Liver (tissue), 9 donors: Measurements from ENCODE around the gene HSPBAP1. TPM values are rescaled to one million over a fixed set of nuclear protein-coding genes. Genes with fewer than 3 reads are reported as not detected.

Source experiments
- DNase-seq: peaks from one replicate; pipeline ENCODE4 v3.0.0-alpha.2; 2017; ENCODE audit warnings: low spot score
- H3K27ac ChIP-seq, 2 donors: one replicate each; pipeline ENCODE4 v1.7.0; 2013; ENCODE audit warnings: inconsistent platforms in 2 of 2, low read length in 2 of 2, control low read depth in 1 of 2, low read depth in 1 of 2, mild to moderate bottlenecking in 1 of 2
- H3K27me3 ChIP-seq, 4 donors: one replicate each; pipeline versions ENCODE4 v1.6.1 to v1.7.0; 2013; ENCODE audit warnings: low read length in 3 of 4, inconsistent platforms in 1 of 4, mild to moderate bottlenecking in 1 of 4, moderate library complexity in 1 of 4; ENCODE audit not compliant: control insufficient read depth in 4 of 4, insufficient read depth in 4 of 4
- H3K36me3 ChIP-seq, 4 donors: one replicate each; pipeline versions ENCODE4 v1.6.1 to v1.7.0; 2013; ENCODE audit warnings: low read length in 3 of 4, mild to moderate bottlenecking in 3 of 4, low read depth in 1 of 4, moderate library complexity in 1 of 4; ENCODE audit not compliant: control insufficient read depth in 4 of 4, insufficient read depth in 3 of 4
- H3K4me1 ChIP-seq, 4 donors: one replicate each; pipeline versions ENCODE4 v1.6.1 to v1.7.0; 2013; ENCODE audit warnings: low read length in 3 of 4, mild to moderate bottlenecking in 3 of 4, moderate library complexity in 1 of 4; ENCODE audit not compliant: control insufficient read depth in 4 of 4, insufficient read depth in 4 of 4
- H3K4me3 ChIP-seq, 3 donors: one replicate each; pipeline versions ENCODE4 v1.6.1 to v1.7.0; 2013; ENCODE audit warnings: low read length in 3 of 3, control low read depth in 1 of 3, low read depth in 1 of 3, mild to moderate bottlenecking in 1 of 3
- H3K9ac ChIP-seq, 2 donors: one replicate each; pipeline ENCODE4 v1.7.0; 2013; ENCODE audit warnings: low read length in 2 of 2, mild to moderate bottlenecking in 2 of 2, moderate library complexity in 2 of 2, control low read depth in 1 of 2, low read depth in 1 of 2
- H3K9me3 ChIP-seq, 4 donors: one replicate each; pipeline versions ENCODE4 v1.6.1 to v1.7.0; 2013; ENCODE audit warnings: low read length in 3 of 4; ENCODE audit not compliant: control insufficient read depth in 4 of 4
- EGR1 ChIP-seq, 2 donors: IDR thresholded peaks; 2 replicates each; pipeline ENCODE4 v1.6.1; 2016 to 2018; ENCODE audit warnings: antibody characterized with exemption in 2 of 2, low read depth in 2 of 2
- FOXA1 ChIP-seq: IDR thresholded peaks from 2 replicates; pipeline ENCODE4 v1.6.1; 2016; ENCODE audit warnings: antibody characterized with exemption
- GABPA ChIP-seq, 2 donors: IDR thresholded peaks in 1 of 2; conservative IDR thresholded peaks in 1 of 2; 2 replicates each; pipeline ENCODE4 v1.6.1; 2016; ENCODE audit warnings: antibody characterized with exemption in 2 of 2, mild to moderate bottlenecking in 1 of 2, moderate library complexity in 1 of 2
- HNF4A ChIP-seq, 2 donors: conservative IDR thresholded peaks; 2 replicates each; pipeline ENCODE4 v1.6.1; 2016; ENCODE audit warnings: antibody characterized with exemption in 2 of 2, mild to moderate bottlenecking in 2 of 2
- JUND ChIP-seq, 2 donors: IDR thresholded peaks; 2 replicates each; pipeline ENCODE4 v1.6.1; 2016; ENCODE audit warnings: antibody characterized with exemption in 2 of 2
- NR2F2 ChIP-seq: IDR thresholded peaks from 2 replicates; pipeline ENCODE4 v1.6.1; 2016; ENCODE audit warnings: antibody characterized with exemption
- RXRA ChIP-seq, 2 donors: IDR thresholded peaks; 2 replicates each; pipeline ENCODE4 v1.6.1; 2017 to 2018; ENCODE audit warnings: antibody characterized with exemption in 2 of 2, mild to moderate bottlenecking in 1 of 2
- SP1 ChIP-seq: IDR thresholded peaks from 2 replicates; pipeline ENCODE4 v1.6.1; 2018; ENCODE audit warnings: antibody characterized with exemption, mild to moderate bottlenecking
- TAF1 ChIP-seq: conservative IDR thresholded peaks from 2 replicates; pipeline ENCODE4 v1.6.1; 2016; ENCODE audit warnings: antibody characterized with exemption, mild to moderate bottlenecking
- YY1 ChIP-seq: IDR thresholded peaks from 2 replicates; pipeline ENCODE4 v1.6.1; 2016; ENCODE audit warnings: antibody characterized with exemption, mild to moderate bottlenecking
- WGBS: extraction: QIAGEN DNeasy Blood & Tissue Kit; methylation state at CpG from one replicate; pipeline ENCODE4 v1.1.7; 2013; 5-methylcytosine and 5-hydroxymethylcytosine counted together
- polyA plus RNA-seq, 2 donors: library from polyadenylated mRNA; stranded (reverse) in 1 of 2; unstranded in 1 of 2; fragments of 200-250 nt in 1 of 2; fragments of >200 nt in 1 of 2; fragmentation: Nextera tagmentation in 1 of 2; extraction: Ambion mirVana in 1 of 2; gene quantifications; one replicate each; pipeline versions ENCODE4 v1.2.1 to v1.2.3, GENCODE V29; 2013 to 2015
- total RNA-seq, 2 donors: library from RNA; depleted of rRNA; stranded (reverse); fragments of >200 nt; gene quantifications; one replicate each; pipeline ENCODE4 v1.2.3, GENCODE V29; 2014
- TF ChIP-seq, protein P1 (sequence below): fragments of 150-350 bp; IDR thresholded peaks from 2 replicates; pipeline ENCODE4 v1.5.1; 2017; ENCODE audit warnings: improper control_type of control experiment, low read depth, low read length; ENCODE audit not compliant: missing input control
- TF ChIP-seq, protein P2 (sequence below): IDR thresholded peaks from 2 replicates; pipeline ENCODE4 v1.6.1; 2016; ENCODE audit warnings: antibody characterized with exemption, mild to moderate bottlenecking
- TF ChIP-seq, protein P3 (sequence below): IDR thresholded peaks from 2 replicates; pipeline ENCODE4 v1.6.1; 2016; ENCODE audit warnings: antibody characterized with exemption
- TF ChIP-seq, protein P4 (sequence below): IDR thresholded peaks from 2 replicates; pipeline ENCODE4 v1.6.1; 2016; ENCODE audit warnings: antibody characterized with exemption
- TF ChIP-seq, protein P5 (sequence below): IDR thresholded peaks from 2 replicates; pipeline ENCODE4 v1.6.1; 2016; ENCODE audit warnings: antibody characterized with exemption
- donor health status: healthy.
- donor health status: healthy.
- donor health status: healthy.
- donor health status: healthy.
- donor health status: healthy.

The HSPBAP1 gene
- total and polyA plus RNA-seq, 4 donors: 2.2 to 5.3 (median 3.9) TPM

DNA sequence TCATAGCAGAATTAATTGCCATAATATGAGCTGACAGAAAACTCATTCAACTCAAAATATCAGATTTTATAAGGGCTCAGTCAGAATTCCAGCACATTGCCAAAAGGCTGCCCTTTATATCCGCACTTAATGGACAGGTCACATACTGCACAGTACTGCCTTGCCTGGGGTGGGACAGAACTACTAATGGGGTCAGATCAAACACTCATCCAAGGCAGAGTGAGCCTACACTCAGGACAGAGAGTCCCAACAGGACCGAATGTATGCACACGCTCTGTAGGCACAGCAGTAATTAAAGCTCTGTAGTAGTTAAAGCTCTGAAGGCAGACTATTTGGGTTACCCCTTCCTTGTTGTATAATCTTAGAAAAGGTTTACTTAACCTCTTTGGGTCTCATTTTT is 27.2 kb downstream of the HSPBAP1 start:
- H3K4me1 ChIP-seq: no peaks in the 10 kb centered on the region
- DNase-seq: no peak
- H3K27me3 ChIP-seq: no peaks in the 10 kb centered on the region
- WGBS: 95% methylated on average over 3 of the region's 3 CpGs
- H3K9ac ChIP-seq: no peak overlapping the region
- no peak overlapping the region for H3K4me3 ChIP-seq
- no peak overlapping the region for H3K27ac ChIP-seq
- H3K36me3 ChIP-seq: peaks cover 0 to 3% (median 1%) of the 10 kb centered on the region in 4 donors
- TF ChIP-seq RXRA (IDR thresholded peaks at IDR 0.05) (no peak), TAF1 (no peak), JUND (IDR thresholded peaks at IDR 0.05) (no peak), GABPA (IDR thresholded peaks at IDR 0.05 in 1 of 2, conservative IDR thresholded peaks at IDR 0.05 in 1 of 2) (no peak), FOXA1 (no peak), YY1 (no peak), EGR1 (IDR thresholded peaks at IDR 0.05; ENCODE audit: low read depth in 2 of 2) (no peak), NR2F2 (no peak)
- TF ChIP-seq, protein P1, sequence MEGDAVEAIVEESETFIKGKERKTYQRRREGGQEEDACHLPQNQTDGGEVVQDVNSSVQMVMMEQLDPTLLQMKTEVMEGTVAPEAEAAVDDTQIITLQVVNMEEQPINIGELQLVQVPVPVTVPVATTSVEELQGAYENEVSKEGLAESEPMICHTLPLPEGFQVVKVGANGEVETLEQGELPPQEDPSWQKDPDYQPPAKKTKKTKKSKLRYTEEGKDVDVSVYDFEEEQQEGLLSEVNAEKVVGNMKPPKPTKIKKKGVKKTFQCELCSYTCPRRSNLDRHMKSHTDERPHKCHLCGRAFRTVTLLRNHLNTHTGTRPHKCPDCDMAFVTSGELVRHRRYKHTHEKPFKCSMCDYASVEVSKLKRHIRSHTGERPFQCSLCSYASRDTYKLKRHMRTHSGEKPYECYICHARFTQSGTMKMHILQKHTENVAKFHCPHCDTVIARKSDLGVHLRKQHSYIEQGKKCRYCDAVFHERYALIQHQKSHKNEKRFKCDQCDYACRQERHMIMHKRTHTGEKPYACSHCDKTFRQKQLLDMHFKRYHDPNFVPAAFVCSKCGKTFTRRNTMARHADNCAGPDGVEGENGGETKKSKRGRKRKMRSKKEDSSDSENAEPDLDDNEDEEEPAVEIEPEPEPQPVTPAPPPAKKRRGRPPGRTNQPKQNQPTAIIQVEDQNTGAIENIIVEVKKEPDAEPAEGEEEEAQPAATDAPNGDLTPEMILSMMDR: no peak
- TF ChIP-seq, protein P2, sequence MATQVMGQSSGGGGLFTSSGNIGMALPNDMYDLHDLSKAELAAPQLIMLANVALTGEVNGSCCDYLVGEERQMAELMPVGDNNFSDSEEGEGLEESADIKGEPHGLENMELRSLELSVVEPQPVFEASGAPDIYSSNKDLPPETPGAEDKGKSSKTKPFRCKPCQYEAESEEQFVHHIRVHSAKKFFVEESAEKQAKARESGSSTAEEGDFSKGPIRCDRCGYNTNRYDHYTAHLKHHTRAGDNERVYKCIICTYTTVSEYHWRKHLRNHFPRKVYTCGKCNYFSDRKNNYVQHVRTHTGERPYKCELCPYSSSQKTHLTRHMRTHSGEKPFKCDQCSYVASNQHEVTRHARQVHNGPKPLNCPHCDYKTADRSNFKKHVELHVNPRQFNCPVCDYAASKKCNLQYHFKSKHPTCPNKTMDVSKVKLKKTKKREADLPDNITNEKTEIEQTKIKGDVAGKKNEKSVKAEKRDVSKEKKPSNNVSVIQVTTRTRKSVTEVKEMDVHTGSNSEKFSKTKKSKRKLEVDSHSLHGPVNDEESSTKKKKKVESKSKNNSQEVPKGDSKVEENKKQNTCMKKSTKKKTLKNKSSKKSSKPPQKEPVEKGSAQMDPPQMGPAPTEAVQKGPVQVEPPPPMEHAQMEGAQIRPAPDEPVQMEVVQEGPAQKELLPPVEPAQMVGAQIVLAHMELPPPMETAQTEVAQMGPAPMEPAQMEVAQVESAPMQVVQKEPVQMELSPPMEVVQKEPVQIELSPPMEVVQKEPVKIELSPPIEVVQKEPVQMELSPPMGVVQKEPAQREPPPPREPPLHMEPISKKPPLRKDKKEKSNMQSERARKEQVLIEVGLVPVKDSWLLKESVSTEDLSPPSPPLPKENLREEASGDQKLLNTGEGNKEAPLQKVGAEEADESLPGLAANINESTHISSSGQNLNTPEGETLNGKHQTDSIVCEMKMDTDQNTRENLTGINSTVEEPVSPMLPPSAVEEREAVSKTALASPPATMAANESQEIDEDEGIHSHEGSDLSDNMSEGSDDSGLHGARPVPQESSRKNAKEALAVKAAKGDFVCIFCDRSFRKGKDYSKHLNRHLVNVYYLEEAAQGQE: no peak
- no peaks in the 10 kb centered on the region for H3K9me3 ChIP-seq

DNA sequence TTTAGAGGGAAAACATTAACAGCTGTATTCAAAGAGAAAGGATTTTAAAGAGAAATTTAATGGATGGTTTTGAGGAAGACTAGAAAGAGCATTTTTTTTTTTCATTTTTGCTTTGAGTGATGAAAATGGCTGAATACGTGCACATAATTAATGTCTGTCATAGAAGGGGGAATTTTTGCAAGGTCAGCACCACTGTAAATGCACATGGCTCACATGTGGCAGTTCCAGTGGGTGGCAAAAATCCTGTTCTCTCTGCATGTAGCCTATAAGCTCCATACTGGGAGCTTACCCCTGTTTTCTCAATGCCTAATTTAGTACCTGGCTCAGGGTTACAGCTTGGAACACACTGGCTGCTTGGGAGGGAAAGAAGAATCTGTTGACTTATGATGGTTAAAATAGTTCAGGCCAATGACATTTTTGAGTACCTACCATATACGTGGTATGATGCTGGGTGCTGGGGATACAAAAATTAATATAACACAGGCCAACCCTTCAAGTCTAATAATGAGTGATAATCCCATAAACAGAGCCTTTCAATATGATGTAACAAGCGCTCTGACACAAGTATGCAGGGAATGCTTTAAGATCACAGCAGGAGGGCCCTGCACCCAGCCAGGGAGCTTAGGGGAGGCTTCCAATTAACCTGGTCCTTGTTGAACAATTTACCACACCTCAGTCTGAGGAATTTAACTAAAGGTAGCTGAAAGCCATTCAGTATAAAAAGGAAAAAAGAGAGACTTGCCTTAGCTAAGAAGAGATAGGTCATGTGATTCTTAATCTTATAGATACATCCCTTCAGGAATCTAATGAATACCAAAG is 33.0 kb downstream of the HSPBAP1 start:
- Histone ChIP-seq H3K4me1 (peaks cover 0 to 6% (median 2%) of the 10 kb centered on the region in 4 donors), H3K36me3 (peaks cover 0 to 2% (median 0%) of the 10 kb centered on the region in 4 donors), H3K4me3 (no peak overlapping the region), H3K27ac (no peak overlapping the region), H3K9ac (no peak overlapping the region), H3K27me3 (no peaks in the 10 kb centered on the region), H3K9me3 (no peaks in the 10 kb centered on the region)
- 88% methylated on average over 3 of the region's 3 CpGs for WGBS
- TF ChIP-seq, protein P3, sequence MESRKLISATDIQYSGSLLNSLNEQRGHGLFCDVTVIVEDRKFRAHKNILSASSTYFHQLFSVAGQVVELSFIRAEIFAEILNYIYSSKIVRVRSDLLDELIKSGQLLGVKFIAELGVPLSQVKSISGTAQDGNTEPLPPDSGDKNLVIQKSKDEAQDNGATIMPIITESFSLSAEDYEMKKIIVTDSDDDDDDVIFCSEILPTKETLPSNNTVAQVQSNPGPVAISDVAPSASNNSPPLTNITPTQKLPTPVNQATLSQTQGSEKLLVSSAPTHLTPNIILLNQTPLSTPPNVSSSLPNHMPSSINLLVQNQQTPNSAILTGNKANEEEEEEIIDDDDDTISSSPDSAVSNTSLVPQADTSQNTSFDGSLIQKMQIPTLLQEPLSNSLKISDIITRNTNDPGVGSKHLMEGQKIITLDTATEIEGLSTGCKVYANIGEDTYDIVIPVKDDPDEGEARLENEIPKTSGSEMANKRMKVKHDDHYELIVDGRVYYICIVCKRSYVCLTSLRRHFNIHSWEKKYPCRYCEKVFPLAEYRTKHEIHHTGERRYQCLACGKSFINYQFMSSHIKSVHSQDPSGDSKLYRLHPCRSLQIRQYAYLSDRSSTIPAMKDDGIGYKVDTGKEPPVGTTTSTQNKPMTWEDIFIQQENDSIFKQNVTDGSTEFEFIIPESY: no peak
- TF ChIP-seq SP1: no peak
- TF ChIP-seq JUND (IDR thresholded peaks at IDR 0.05): no peak
- TF ChIP-seq, protein P2: no peak
- TF ChIP-seq, protein P4, sequence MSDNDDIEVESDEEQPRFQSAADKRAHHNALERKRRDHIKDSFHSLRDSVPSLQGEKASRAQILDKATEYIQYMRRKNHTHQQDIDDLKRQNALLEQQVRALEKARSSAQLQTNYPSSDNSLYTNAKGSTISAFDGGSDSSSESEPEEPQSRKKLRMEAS: no peak
- no peak for TF ChIP-seq HNF4A (conservative IDR thresholded peaks at IDR 0.05)
- no peak for TF ChIP-seq RXRA (IDR thresholded peaks at IDR 0.05)
- TF ChIP-seq, protein P5, sequence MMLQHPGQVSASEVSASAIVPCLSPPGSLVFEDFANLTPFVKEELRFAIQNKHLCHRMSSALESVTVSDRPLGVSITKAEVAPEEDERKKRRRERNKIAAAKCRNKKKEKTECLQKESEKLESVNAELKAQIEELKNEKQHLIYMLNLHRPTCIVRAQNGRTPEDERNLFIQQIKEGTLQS: no peak
- TF ChIP-seq GABPA (IDR thresholded peaks at IDR 0.05 in 1 of 2, conservative IDR thresholded peaks at IDR 0.05 in 1 of 2): no peak
- TF ChIP-seq FOXA1: no peak
- TF ChIP-seq, protein P1: no peak
- no peak for DNase-seq
